HEK293 (cell line): ENCODE data around the gene MYO15B.

Experiments
- CTCF ChIA-PET: fragments of 350-600 bp; formaldehyde crosslinking; extraction: SDS; loops from one replicate; lab custom pipeline; 2021; ENCODE audit warnings: antibody characterized with exemption; lab: Yijun Ruan, JAX
- POLR2A ChIA-PET: fragments of 300-600 bp; formaldehyde crosslinking; extraction: SDS; loops from one replicate; lab custom pipeline; 2020; ENCODE audit warnings: antibody characterized with exemption, inconsistent platforms; lab: Yijun Ruan, JAX
- H3K27ac ChIP-seq: fragments of 200-500 bp; sonication (Bioruptor generic); 2 replicates; pipeline ENCODE4 v1.5.1; 2014; ENCODE audit warnings: low read depth, low read length, control low read depth, inconsistent platforms; ENCODE audit errors: extremely low read depth
- H3K36me3 ChIP-seq, 2 experiments: fragments of 200-500 bp in 1 of 2; sonication (Bioruptor generic) in 1 of 2; 1 replicate in 1 of 2; 2 replicates in 1 of 2; pipeline ENCODE4 v1.5.1; 2014 to 2017; ENCODE audit warnings: inconsistent platforms in 2 of 2, low read length in 2 of 2; ENCODE audit not compliant: control insufficient read depth in 2 of 2, insufficient read depth in 1 of 2
- H3K4me1 ChIP-seq: fragments of 200-500 bp; sonication (Bioruptor generic); 2 replicates; pipeline ENCODE4 v1.5.1; 2014; ENCODE audit warnings: mild to moderate bottlenecking, low read length, inconsistent platforms; ENCODE audit not compliant: control insufficient read depth, insufficient read depth
- H3K4me3 ChIP-seq: 2 replicates; pipeline ENCODE4 v1.5.1; 2011; ENCODE audit warnings: low read depth, mild to moderate bottlenecking, control low read depth, low read length, moderate library complexity
- H3K9me3 ChIP-seq: fragments of 200-500 bp; sonication (Bioruptor generic); 2 replicates; pipeline ENCODE4 v1.5.1; 2014; ENCODE audit warnings: low read depth, low read length, inconsistent platforms; ENCODE audit not compliant: control insufficient read depth, insufficient read depth
- GLI4 ChIP-seq: fragments of 450-650 bp; formaldehyde crosslinking; IDR thresholded peaks from 2 replicates; pipeline ENCODE4 v1.5.1; 2016; ENCODE audit warnings: missing biosample characterization, missing genetic modification characterization
- WT1 ChIP-seq: fragments of 450-650 bp; formaldehyde crosslinking; IDR thresholded peaks from 2 replicates; pipeline ENCODE4 v1.5.1; 2016; ENCODE audit warnings: missing biosample characterization, missing genetic modification characterization
- ZBTB20 ChIP-seq: fragments of 450-650 bp; formaldehyde crosslinking; IDR thresholded peaks from 2 replicates; pipeline ENCODE4 v1.5.1; 2016; ENCODE audit warnings: missing biosample characterization, missing genetic modification characterization
- ZBTB48 ChIP-seq: fragments of 450-650 bp; formaldehyde crosslinking; IDR thresholded peaks from 2 replicates; pipeline ENCODE4 v1.5.1; 2016; ENCODE audit warnings: missing biosample characterization, missing genetic modification characterization
- ZFHX2 ChIP-seq: fragments of 450-650 bp; formaldehyde crosslinking; conservative IDR thresholded peaks from 2 replicates; pipeline ENCODE4 v1.5.1; 2016; ENCODE audit warnings: missing biosample characterization, missing genetic modification characterization
- ZNF121 ChIP-seq: fragments of 450-650 bp; formaldehyde crosslinking; IDR thresholded peaks from 2 replicates; pipeline ENCODE4 v1.5.1; 2016; ENCODE audit warnings: missing biosample characterization, missing genetic modification characterization
- ZNF16 ChIP-seq: fragments of 450-650 bp; formaldehyde crosslinking; IDR thresholded peaks from 2 replicates; pipeline ENCODE4 v1.5.1; 2016; ENCODE audit warnings: low read depth, missing biosample characterization, missing genetic modification characterization
- ZNF324 ChIP-seq: fragments of 450-650 bp; formaldehyde crosslinking; IDR thresholded peaks from 2 replicates; pipeline ENCODE4 v1.5.1; 2016; ENCODE audit warnings: missing biosample characterization, missing genetic modification characterization
- ZNF521 ChIP-seq: fragments of 450-650 bp; formaldehyde crosslinking; IDR thresholded peaks from 2 replicates; pipeline ENCODE4 v1.5.1; 2017; ENCODE audit warnings: missing biosample characterization, mild to moderate bottlenecking, missing genetic modification characterization
- ZNF548 ChIP-seq: fragments of 450-650 bp; formaldehyde crosslinking; IDR thresholded peaks from 2 replicates; pipeline ENCODE4 v1.5.1; 2016; ENCODE audit warnings: missing biosample characterization, missing genetic modification characterization
- ZNF600 ChIP-seq: fragments of 450-650 bp; formaldehyde crosslinking; IDR thresholded peaks from 2 replicates; pipeline ENCODE4 v1.5.1; 2016; ENCODE audit warnings: missing biosample characterization, missing genetic modification characterization
- ZNF623 ChIP-seq: fragments of 450-650 bp; formaldehyde crosslinking; IDR thresholded peaks from 2 replicates; pipeline ENCODE4 v1.5.1; 2016; ENCODE audit warnings: missing biosample characterization, missing genetic modification characterization
- ZNF664 ChIP-seq: fragments of 450-650 bp; formaldehyde crosslinking; IDR thresholded peaks from 2 replicates; pipeline ENCODE4 v1.5.1; 2016; ENCODE audit warnings: missing biosample characterization, missing genetic modification characterization
- ZNF76 ChIP-seq: fragments of 450-650 bp; formaldehyde crosslinking; IDR thresholded peaks from 2 replicates; pipeline ENCODE4; 2016; ENCODE audit warnings: low read depth, missing biosample characterization, missing genetic modification characterization, borderline replicate concordance
- ZNF776 ChIP-seq: fragments of 450-650 bp; formaldehyde crosslinking; IDR thresholded peaks from 2 replicates; pipeline ENCODE4 v1.5.0; 2017; ENCODE audit warnings: missing biosample characterization, missing genetic modification characterization, borderline replicate concordance
- ZNF830 ChIP-seq: fragments of 450-650 bp; IDR thresholded peaks from 2 replicates; pipeline ENCODE4 v1.5.0; 2018; ENCODE audit warnings: missing biosample characterization, missing genetic modification characterization, low read depth, mild to moderate bottlenecking, moderate library complexity
- TF ChIP-seq, protein P1 (sequence below): fragments of 450-650 bp; IDR thresholded peaks from 2 replicates; pipeline ENCODE4 v1.5.1; 2018; ENCODE audit warnings: missing biosample characterization, missing genetic modification characterization
- TF ChIP-seq, protein P2 (sequence below): fragments of 450-650 bp; formaldehyde crosslinking; IDR thresholded peaks from 2 replicates; pipeline ENCODE4 v1.5.1; 2016; ENCODE audit warnings: missing biosample characterization, missing genetic modification characterization, borderline replicate concordance
- TF ChIP-seq, protein P3 (sequence below): fragments of 450-650 bp; formaldehyde crosslinking; IDR thresholded peaks from 2 replicates; pipeline ENCODE4 v1.5.1; 2017; ENCODE audit warnings: missing biosample characterization, missing genetic modification characterization
- TF ChIP-seq, protein P4 (sequence below): fragments of 450-650 bp; formaldehyde crosslinking; IDR thresholded peaks from 2 replicates; pipeline ENCODE4 v1.5.1; 2016; ENCODE audit warnings: missing biosample characterization, missing genetic modification characterization
- TF ChIP-seq, protein P5 (sequence below): fragments of 450-650 bp; formaldehyde crosslinking; IDR thresholded peaks from 2 replicates; pipeline ENCODE4 v1.5.1; 2016; ENCODE audit warnings: missing biosample characterization, missing genetic modification characterization
- TF ChIP-seq, protein P6 (sequence below): fragments of 450-650 bp; formaldehyde crosslinking; IDR thresholded peaks from 2 replicates; pipeline ENCODE4 v1.5.1; 2016; ENCODE audit warnings: missing biosample characterization, missing genetic modification characterization

The MYO15B gene

DNA sequence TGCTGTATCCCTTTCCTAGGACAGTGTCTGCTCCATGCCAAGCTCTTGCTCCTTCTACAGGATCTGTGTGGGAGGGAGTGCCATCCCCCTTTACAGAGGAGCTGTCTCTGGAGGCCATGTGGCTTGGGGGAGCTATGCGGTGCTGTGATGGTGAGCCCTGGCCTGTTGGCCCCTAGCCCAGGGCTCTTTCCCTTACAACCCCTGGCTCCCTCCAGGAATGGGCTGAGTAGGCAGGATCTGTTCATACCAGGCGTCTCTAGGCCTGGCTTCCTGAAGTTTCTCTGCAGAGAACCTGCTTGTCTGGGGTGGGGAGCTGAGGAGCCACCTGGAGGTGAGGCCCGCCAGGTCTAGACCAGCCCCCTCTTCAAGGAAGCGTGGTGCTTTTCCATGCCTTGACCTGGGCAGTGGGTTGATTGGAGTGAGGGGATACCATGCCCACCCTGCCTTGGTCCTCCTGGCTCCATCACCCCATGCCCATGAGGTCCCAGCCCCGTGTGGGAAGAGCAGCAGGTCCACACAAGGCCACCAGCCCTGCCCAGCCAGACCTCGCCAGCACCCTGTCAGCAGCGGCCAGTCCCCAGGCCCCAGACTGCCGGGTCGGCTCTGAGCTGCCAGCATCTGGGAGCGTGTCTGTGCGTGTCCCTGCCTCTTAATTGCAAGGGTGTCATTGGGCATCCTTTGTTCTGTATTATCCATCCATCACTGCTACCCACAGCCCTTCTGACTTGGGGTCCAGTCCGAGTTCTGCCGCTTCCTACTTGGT, 47.5 kb upstream of the MYO15B start:
- Histone ChIP-seq H3K9me3 (no peaks in the 10 kb centered on the region), H3K27ac (no peak overlapping the region), H3K4me3 (no peak overlapping the region), H3K36me3 (no peaks in the 10 kb centered on the region; a peak in 1 of 3 replicates), H3K4me1 (no peaks in the 10 kb centered on the region)
- POLR2A ChIA-PET, result interaction anchor here (0.6 kb wide), 1 partner anchor 9 kb away, joined by 3 read pairs; no protein-coding TSS in a partner anchor
- TF ChIP-seq GLI4 (tag by site-specific recombination) (no peak), ZNF664 (tag by site-specific recombination) (no peak), ZNF548 (tag by site-specific recombination) (no peak), ZBTB20 (tag by site-specific recombination) (peak; percentile 30; the same call in 1 of the 2 replicates), WT1 (no peak), ZBTB48 (tag by site-specific recombination) (peak; percentile 86), ZNF16 (tag by site-specific recombination) (no peak), ZNF600 (tag by site-specific recombination) (0 out of 2 replicates have a peak, but pooled peaks have one; percentile 11), ZNF121 (tag by site-specific recombination) (no peak)
- TF ChIP-seq, protein P1, sequence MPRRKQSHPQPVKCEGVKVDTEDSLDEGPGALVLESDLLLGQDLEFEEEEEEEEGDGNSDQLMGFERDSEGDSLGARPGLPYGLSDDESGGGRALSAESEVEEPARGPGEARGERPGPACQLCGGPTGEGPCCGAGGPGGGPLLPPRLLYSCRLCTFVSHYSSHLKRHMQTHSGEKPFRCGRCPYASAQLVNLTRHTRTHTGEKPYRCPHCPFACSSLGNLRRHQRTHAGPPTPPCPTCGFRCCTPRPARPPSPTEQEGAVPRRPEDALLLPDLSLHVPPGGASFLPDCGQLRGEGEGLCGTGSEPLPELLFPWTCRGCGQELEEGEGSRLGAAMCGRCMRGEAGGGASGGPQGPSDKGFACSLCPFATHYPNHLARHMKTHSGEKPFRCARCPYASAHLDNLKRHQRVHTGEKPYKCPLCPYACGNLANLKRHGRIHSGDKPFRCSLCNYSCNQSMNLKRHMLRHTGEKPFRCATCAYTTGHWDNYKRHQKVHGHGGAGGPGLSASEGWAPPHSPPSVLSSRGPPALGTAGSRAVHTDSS (tag by site-specific recombination), result no peak
- TF ChIP-seq, protein P2, sequence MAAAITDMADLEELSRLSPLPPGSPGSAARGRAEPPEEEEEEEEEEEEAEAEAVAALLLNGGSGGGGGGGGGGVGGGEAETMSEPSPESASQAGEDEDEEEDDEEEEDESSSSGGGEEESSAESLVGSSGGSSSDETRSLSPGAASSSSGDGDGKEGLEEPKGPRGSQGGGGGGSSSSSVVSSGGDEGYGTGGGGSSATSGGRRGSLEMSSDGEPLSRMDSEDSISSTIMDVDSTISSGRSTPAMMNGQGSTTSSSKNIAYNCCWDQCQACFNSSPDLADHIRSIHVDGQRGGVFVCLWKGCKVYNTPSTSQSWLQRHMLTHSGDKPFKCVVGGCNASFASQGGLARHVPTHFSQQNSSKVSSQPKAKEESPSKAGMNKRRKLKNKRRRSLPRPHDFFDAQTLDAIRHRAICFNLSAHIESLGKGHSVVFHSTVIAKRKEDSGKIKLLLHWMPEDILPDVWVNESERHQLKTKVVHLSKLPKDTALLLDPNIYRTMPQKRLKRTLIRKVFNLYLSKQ (tag by site-specific recombination), result no peak
- TF ChIP-seq, protein P3, sequence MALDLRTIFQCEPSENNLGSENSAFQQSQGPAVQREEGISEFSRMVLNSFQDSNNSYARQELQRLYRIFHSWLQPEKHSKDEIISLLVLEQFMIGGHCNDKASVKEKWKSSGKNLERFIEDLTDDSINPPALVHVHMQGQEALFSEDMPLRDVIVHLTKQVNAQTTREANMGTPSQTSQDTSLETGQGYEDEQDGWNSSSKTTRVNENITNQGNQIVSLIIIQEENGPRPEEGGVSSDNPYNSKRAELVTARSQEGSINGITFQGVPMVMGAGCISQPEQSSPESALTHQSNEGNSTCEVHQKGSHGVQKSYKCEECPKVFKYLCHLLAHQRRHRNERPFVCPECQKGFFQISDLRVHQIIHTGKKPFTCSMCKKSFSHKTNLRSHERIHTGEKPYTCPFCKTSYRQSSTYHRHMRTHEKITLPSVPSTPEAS (tag by site-specific recombination), result no peak
- TF ChIP-seq, protein P4, sequence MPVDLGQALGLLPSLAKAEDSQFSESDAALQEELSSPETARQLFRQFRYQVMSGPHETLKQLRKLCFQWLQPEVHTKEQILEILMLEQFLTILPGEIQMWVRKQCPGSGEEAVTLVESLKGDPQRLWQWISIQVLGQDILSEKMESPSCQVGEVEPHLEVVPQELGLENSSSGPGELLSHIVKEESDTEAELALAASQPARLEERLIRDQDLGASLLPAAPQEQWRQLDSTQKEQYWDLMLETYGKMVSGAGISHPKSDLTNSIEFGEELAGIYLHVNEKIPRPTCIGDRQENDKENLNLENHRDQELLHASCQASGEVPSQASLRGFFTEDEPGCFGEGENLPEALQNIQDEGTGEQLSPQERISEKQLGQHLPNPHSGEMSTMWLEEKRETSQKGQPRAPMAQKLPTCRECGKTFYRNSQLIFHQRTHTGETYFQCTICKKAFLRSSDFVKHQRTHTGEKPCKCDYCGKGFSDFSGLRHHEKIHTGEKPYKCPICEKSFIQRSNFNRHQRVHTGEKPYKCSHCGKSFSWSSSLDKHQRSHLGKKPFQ (tag by site-specific recombination), result no peak
- TF ChIP-seq, protein P5, sequence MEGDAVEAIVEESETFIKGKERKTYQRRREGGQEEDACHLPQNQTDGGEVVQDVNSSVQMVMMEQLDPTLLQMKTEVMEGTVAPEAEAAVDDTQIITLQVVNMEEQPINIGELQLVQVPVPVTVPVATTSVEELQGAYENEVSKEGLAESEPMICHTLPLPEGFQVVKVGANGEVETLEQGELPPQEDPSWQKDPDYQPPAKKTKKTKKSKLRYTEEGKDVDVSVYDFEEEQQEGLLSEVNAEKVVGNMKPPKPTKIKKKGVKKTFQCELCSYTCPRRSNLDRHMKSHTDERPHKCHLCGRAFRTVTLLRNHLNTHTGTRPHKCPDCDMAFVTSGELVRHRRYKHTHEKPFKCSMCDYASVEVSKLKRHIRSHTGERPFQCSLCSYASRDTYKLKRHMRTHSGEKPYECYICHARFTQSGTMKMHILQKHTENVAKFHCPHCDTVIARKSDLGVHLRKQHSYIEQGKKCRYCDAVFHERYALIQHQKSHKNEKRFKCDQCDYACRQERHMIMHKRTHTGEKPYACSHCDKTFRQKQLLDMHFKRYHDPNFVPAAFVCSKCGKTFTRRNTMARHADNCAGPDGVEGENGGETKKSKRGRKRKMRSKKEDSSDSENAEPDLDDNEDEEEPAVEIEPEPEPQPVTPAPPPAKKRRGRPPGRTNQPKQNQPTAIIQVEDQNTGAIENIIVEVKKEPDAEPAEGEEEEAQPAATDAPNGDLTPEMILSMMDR (tag by site-specific recombination), result no peak
- CTCF ChIA-PET, result interaction anchor here (0.5 to 1.0 kb wide), 4 partner anchors 9 to 1108 kb away, joined by 3 to 5 read pairs (median 3); partner anchors contain the start of gene TSEN54

DNA sequence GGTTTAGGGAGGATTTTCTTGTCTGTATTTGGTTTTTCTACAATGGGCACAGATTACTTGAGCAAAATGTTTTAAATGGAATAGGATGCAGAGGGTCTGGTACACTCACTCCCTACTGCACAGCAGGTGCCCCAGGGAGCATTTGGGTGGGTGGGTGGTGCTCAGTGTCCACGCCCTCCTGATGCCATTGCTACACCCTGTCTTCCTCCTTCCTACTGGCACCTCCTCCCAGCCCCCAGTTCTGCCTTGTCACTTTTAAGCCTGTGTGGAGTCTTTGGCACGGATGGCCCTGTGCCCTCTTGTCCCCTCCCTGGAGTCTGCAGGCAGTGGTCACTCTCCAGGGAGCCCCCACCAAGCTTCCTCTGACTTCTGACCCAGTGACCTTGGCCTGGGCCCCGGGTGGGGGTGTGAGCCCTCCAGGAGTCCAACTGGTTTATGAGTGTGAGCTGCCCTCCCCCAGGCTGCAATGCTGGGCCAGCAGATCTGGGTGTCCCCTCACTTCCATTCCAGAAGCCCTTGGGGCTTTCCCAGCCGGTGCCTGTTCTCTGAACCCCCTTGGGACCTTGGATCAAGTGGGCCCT, 46.6 kb upstream of the MYO15B start:
- POLR2A ChIA-PET, result no interaction called here
- no peak overlapping the region for H3K4me3 ChIP-seq
- H3K9me3 ChIP-seq, result no peaks in the 10 kb centered on the region
- H3K4me1 ChIP-seq, result no peaks in the 10 kb centered on the region
- H3K36me3 ChIP-seq, result no peaks in the 10 kb centered on the region; a peak in 1 of 3 replicates
- H3K27ac ChIP-seq, result no peak overlapping the region
- CTCF ChIA-PET, result interaction anchor here (0.5 kb wide), 1 partner anchor 25 kb away, joined by 3 read pairs; the partner anchor contains the start of gene TSEN54
- TF ChIP-seq ZNF324 (tag by site-specific recombination), result no peak
- no peak for TF ChIP-seq ZNF76 (tag by site-specific recombination)
- no peak for TF ChIP-seq ZNF776
- no peak for TF ChIP-seq ZNF623 (tag by site-specific recombination)
- no peak for TF ChIP-seq ZNF521 (tag by site-specific recombination)
- TF ChIP-seq ZFHX2 (tag by site-specific recombination), result peak; percentile 24; the same call in 1 of the 2 replicates
- TF ChIP-seq, protein P6, sequence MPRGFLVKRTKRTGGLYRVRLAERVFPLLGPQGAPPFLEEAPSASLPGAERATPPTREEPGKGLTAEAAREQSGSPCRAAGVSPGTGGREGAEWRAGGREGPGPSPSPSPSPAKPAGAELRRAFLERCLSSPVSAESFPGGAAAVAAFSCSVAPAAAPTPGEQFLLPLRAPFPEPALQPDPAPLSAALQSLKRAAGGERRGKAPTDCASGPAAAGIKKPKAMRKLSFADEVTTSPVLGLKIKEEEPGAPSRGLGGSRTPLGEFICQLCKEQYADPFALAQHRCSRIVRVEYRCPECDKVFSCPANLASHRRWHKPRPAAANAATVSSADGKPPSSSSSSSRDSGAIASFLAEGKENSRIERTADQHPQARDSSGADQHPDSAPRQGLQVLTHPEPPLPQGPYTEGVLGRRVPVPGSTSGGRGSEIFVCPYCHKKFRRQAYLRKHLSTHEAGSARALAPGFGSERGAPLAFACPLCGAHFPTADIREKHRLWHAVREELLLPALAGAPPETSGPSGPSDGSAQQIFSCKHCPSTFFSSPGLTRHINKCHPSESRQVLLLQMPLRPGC (tag by site-specific recombination), result no peak
- TF ChIP-seq ZNF121 (tag by site-specific recombination), result no peak
- TF ChIP-seq ZNF830 (tag by site-specific recombination), result no peak
